ENCODE results near the gene RETREG3. TPM values are rescaled to one million over a fixed set of nuclear protein-coding genes. Genes with fewer than 3 reads are reported as not detected.

Gene RETREG3
- total RNA-seq, 1 experiment from 2014 or later: 38.5 TPM

GRCh38 chr17:42581744-42582270 lies 27.4 kb downstream of the RETREG3 start:
- H3K4me1 ChIP-seq (ENCODE audit: control insufficient read depth in 1 of 2, insufficient read depth in 2 of 2, low read length in 2 of 2): peaks cover 4 to 6% of the 10 kb centered on the region in 2 experiments; a peak in 2 of 4 replicates
- POLR2A ChIA-PET: interaction anchor here (0.6 kb wide), 1 partner anchor 16 kb away, joined by 4 read pairs; no protein-coding TSS in a partner anchor
- ATAC-seq (no peak), DNase-seq (ENCODE audit: low read depth, low spot score) (no peak)
- RAD21 ChIA-PET (ENCODE audit: low non-redundant PET in 1 of 2, low total read pairs in 2 of 2, uncharacterized antibody in 2 of 2, unreplicated experiment in 2 of 2): no interaction called here
- no peak overlapping the region for H3K4me3 ChIP-seq (replicated peaks in 1 of 2; ENCODE audit: low read depth in 1 of 2, low read length in 2 of 2)
- peaks cover 14% of the 10 kb centered on the region for H3K79me2 ChIP-seq (ENCODE audit: insufficient read depth, low read length)
- H3K9me2 ChIP-seq (ENCODE audit: insufficient read depth): no peaks in the 10 kb centered on the region
- no peak overlapping the region for H3K27ac ChIP-seq (ENCODE audit: low read depth, low read length)
- peaks cover 27 to 30% of the 10 kb centered on the region in 2 experiments; a peak in 3 of 4 replicates for H3K36me3 ChIP-seq (ENCODE audit: control insufficient read depth in 1 of 2, insufficient read depth in 2 of 2, low read length in 2 of 2)
- no peak overlapping the region for H2AFZ ChIP-seq (ENCODE audit: low read depth, low read length, poor library complexity, severe bottlenecking)
- no peak for TF ChIP-seq MAX (IDR thresholded peaks at IDR 0.05)
- no peak for TF ChIP-seq CEBPB (IDR thresholded peaks at IDR 0.05; ENCODE audit: low read depth)
- TF ChIP-seq CTCF (IDR thresholded peaks at IDR 0.05 in 2 of 3, conservative IDR thresholded peaks at IDR 0.05 in 1 of 3; ENCODE audit: borderline replicate concordance in 1 of 3, insufficient read depth in 1 of 3, low read depth in 2 of 3, low read length in 2 of 3): no peak
- TF ChIP-seq POLR2AphosphoS5 (IDR thresholded peaks at IDR 0.05; ENCODE audit: low read depth, low read length): no peak
- TF ChIP-seq CBX3 (IDR thresholded peaks at IDR 0.05; ENCODE audit: low read depth): no peak
- TF ChIP-seq YY1 (IDR thresholded peaks at IDR 0.05; ENCODE audit: extremely low read depth, insufficient replicate concordance, low read depth, low read length): no peak
- TF ChIP-seq TCF7L2 (IDR thresholded peaks at IDR 0.05; ENCODE audit: borderline replicate concordance, extremely low read depth, insufficient read depth, insufficient read length): no peak
- TF ChIP-seq EZH2 (IDR thresholded peaks at IDR 0.05): no peak
- no peak for TF ChIP-seq EGR1 (IDR thresholded peaks at IDR 0.05; ENCODE audit: low read depth)
- no peak for TF ChIP-seq SIN3A (IDR thresholded peaks at IDR 0.05; ENCODE audit: low read depth)
- no peak for TF ChIP-seq SRF (IDR thresholded peaks at IDR 0.05; ENCODE audit: low read depth)
- no peak for TF ChIP-seq FOSL1 (IDR thresholded peaks at IDR 0.05; ENCODE audit: low read depth)
- no peak for TF ChIP-seq ZBTB33 (IDR thresholded peaks at IDR 0.05; ENCODE audit: extremely low read depth, insufficient replicate concordance, low read length)
- no peak for TF ChIP-seq ELF1 (IDR thresholded peaks at IDR 0.05; ENCODE audit: borderline replicate concordance, low read depth)
- no peak for TF ChIP-seq ZFX (IDR thresholded peaks at IDR 0.05)
- TF ChIP-seq EZH2phosphoT487 (IDR thresholded peaks at IDR 0.05; ENCODE audit: borderline replicate concordance): no peak
- TF ChIP-seq ZNF274 (IDR thresholded peaks at IDR 0.05; ENCODE audit: low read depth, low read length): no peak
- BruUV-seq (replicated peaks): no TSS peak
- H3K9me3 ChIP-seq (ENCODE audit: control insufficient read depth in 1 of 2, insufficient read depth in 1 of 2, low read depth in 1 of 2, low read length in 2 of 2): no peaks in the 10 kb centered on the region
- H3K4me2 ChIP-seq (ENCODE audit: low read length): no peak overlapping the region
- H4K20me1 ChIP-seq (ENCODE audit: insufficient read depth): no peaks in the 10 kb centered on the region
- intact Hi-C loops (cut with micrococcal nuclease): no loop called here
- H3K9ac ChIP-seq (ENCODE audit: low read length): no peak overlapping the region
- CTCF ChIA-PET: no interaction called here
- no peaks in the 10 kb centered on the region for H3K27me3 ChIP-seq (ENCODE audit: insufficient read depth, low read length)
